Kidney epithelial cell (primary cell): ENCODE measurements around the gene KRTAP5-10. TPM values are rescaled to one million over a fixed set of nuclear protein-coding genes. Genes with fewer than 3 reads are reported as not detected.

Source experiments
- DNase-seq: peaks from one replicate; pipeline ENCODE4 v3.0.0-alpha.2; 2010; ENCODE audit warnings: low read depth
- H3K27me3 ChIP-seq: 2 replicates; pipeline ENCODE4 v1.6.0; 2011; ENCODE audit warnings: low read length; ENCODE audit not compliant: control insufficient read depth, insufficient read depth
- H3K36me3 ChIP-seq: 2 replicates; pipeline ENCODE4 v1.5.1; 2011; ENCODE audit warnings: low read length; ENCODE audit not compliant: control insufficient read depth, insufficient read depth
- H3K4me3 ChIP-seq: 2 replicates; pipeline ENCODE4 v1.5.1; 2011; ENCODE audit warnings: low read depth, mild to moderate bottlenecking, control low read depth, low read length
- CTCF ChIP-seq: IDR thresholded peaks from 2 replicates; pipeline ENCODE4 v1.5.1; 2011; ENCODE audit warnings: mild to moderate bottlenecking, moderate library complexity, low read length, control low read depth, inconsistent platforms; ENCODE audit not compliant: insufficient read depth, poor library complexity, severe bottlenecking
- total RNA-seq: library from RNA; depleted of rRNA; stranded (reverse); fragments of >200 nt; gene quantifications from 2 replicates; pipeline ENCODE4 v1.2.3, GENCODE V29; 2015

Gene KRTAP5-10
- total RNA-seq, 1 donor from 2014 or later: not detected

GRCh38 chr11:71551711-71552110, 13.7 kb upstream of the KRTAP5-10 start:
- TF ChIP-seq CTCF: no peak
- no peak for DNase-seq
- Histone ChIP-seq H3K36me3 (no peaks in the 10 kb centered on the region), H3K4me3 (no peak overlapping the region), H3K27me3 (peaks cover 11% of the 10 kb centered on the region)

DNA sequence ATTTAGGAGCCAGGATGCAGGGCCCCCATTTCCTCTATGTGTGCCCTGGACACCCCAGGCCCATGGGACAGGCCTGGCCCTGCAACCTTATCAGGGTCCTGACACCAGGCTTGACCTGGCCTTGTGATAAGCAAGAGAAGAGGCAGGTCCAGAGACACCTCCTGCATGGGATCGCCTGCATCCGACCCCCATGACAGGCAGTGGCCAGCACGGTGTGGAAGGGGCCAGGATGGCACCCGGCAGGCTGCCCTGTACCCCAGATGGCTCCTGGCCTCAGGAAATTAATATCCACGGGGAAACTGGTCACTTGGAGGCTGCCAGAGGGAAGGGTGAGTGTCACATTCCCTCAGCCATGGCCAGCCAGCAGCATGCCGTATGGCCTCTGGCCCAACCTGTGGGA, 10.4 kb upstream of the KRTAP5-10 start:
- Histone ChIP-seq H3K4me3 (no peak overlapping the region), H3K27me3 (peaks cover under 1% of the 10 kb centered on the region), H3K36me3 (no peaks in the 10 kb centered on the region)
- TF ChIP-seq CTCF: no peak
- no peak for DNase-seq

DNA sequence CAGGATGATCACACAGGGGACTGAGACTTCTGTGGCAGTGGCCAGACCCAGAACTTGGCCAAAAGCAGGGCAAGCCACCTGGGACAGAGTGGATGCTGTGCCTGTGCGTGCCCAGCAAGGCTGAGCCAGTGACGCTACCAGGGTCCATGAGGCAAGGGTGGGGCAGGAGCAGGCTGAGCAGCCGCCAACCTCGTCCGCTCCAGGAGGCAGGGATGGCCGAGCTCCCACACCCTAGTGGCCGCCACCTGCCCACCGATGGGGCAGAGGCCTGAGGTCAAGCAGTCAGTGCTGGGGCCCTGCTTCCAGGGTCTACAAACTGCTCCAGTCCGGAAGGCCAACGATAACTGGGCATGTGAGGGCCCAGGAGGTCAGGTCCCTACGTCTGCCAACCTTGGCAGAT, 9.9 kb upstream of the KRTAP5-10 start:
- no peak for TF ChIP-seq CTCF
- Histone ChIP-seq H3K36me3 (no peaks in the 10 kb centered on the region), H3K4me3 (no peak overlapping the region), H3K27me3 (no peaks in the 10 kb centered on the region)
- no peak for DNase-seq

- Histone ChIP-seq H3K27me3 (no peaks in the 10 kb centered on the region), H3K4me3 (no peak overlapping the region), H3K36me3 (no peaks in the 10 kb centered on the region)
- no peak for DNase-seq
- no peak for TF ChIP-seq CTCF
Measured at GRCh38 chr11:71556018-71556417, 9.3 kb upstream of the KRTAP5-10 start.

DNA sequence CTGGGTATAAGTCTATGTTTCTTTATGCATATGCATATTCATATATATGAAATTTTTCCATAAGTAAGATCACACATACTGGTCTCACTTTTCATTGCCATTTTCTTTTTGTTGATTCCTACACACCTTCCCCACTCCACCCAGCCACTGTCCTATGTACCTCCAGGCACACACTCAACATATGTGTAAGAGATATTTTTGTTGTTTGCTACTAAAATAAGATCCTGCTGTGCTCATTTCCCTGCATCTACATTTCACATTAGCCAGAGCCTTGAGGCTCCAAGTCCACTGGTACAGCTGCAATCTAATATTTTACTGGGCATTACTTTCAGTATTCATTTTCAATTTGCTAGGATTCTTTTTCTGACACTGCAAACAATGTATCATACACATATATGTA, 8.1 kb upstream of the KRTAP5-10 start:
- no peaks in the 10 kb centered on the region for H3K27me3 ChIP-seq
- no peak overlapping the region for H3K4me3 ChIP-seq
- no peaks in the 10 kb centered on the region for H3K36me3 ChIP-seq
- no peak for DNase-seq
- no peak for TF ChIP-seq CTCF

- H3K36me3 ChIP-seq: no peaks in the 10 kb centered on the region
- H3K4me3 ChIP-seq: no peak overlapping the region
- no peak for DNase-seq
- TF ChIP-seq CTCF: no peak
- H3K27me3 ChIP-seq: peaks cover 4% of the 10 kb centered on the region
Measured at GRCh38 chr11:71558996-71559395, 6.4 kb upstream of the KRTAP5-10 start.
